GM12865 (cell line): ENCODE results near the gene CCAR1.

Source experiments
- DNase-seq: peaks from one replicate; pipeline ENCODE4 v3.0.0; 2010; ENCODE audit warnings: low read depth
- H3K4me3 ChIP-seq: 2 replicates; pipeline ENCODE4 v1.5.1; 2011; ENCODE audit warnings: mild to moderate bottlenecking, low read depth, low read length, control low read depth
- CTCF ChIP-seq: IDR thresholded peaks from 2 replicates; pipeline ENCODE4 v1.5.1; 2011; ENCODE audit warnings: low read length, control low read depth, low read depth, inconsistent platforms; ENCODE audit not compliant: insufficient read depth; ENCODE audit errors: missing control alignments

The CCAR1 gene

GRCh38 chr10:68781613-68782574 is 60.9 kb downstream of the CCAR1 start:
- DNase-seq = no peak
- H3K4me3 ChIP-seq = no peak overlapping the region
- no peak for TF ChIP-seq CTCF

- no peak for TF ChIP-seq CTCF
- no peak overlapping the region for H3K4me3 ChIP-seq
- no peak for DNase-seq
Observed at GRCh38 chr10:68784476-68784875, 63.4 kb downstream of the CCAR1 start.

- TF ChIP-seq CTCF = no peak
- DNase-seq = no peak
- no peak overlapping the region for H3K4me3 ChIP-seq
Observed at GRCh38 chr10:68787813-68788212, 66.8 kb downstream of the CCAR1 start.

GRCh38 chr10:68790476-68790875 is 69.4 kb downstream of the CCAR1 start:
- no peak for DNase-seq
- no peak overlapping the region for H3K4me3 ChIP-seq
- TF ChIP-seq CTCF = no peak

DNA sequence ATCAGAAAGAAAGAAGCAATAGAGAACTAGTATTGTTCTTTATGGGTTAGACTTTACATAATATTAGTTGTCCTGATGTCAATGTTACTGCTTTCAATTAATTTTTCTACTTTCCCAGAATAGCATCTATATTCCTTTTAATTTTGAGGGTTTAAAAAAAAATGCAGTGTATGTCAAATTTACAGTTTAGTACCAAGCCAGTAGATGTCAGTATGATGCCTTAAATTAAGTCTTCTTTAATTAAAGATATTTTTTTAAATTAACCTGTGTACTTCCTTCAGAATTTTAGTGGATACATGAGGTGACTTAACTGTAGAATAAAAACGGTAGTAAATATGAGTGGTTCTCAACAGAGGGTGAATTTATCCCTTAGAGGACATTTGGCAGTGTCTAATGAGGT is 71.1 kb downstream of the CCAR1 start:
- no peak for TF ChIP-seq CTCF
- no peak for DNase-seq
- no peak overlapping the region for H3K4me3 ChIP-seq

DNA sequence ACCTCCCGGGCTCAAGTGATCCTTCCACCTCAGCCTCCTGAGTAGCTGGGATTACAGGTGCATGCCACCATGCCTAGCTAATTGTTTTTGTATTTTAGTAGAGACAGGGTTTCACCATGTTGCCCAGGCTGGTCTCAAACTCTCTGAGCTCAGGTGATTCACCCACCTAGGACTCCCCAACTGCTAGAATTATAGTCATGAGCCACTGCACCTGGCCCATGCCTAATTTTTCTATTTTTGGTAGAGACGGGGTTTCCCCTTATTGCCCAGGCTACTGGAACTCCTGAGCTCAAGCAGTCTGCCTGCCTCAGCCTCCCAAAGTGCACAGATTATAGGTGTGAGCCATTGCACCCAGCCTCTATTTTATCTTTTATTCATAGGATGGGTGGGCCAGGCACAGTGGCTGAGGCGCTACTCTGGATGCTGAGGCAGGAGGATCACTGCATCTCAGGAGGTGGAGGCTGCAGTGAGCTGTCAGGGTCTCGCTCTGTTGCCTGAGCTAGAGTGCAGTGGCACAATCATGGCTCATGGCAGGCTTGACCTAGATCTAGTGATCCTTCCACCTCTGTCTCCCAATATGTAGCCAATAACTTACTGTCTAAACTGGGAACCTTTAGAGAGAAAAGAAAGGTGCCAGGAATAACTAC is 75.0 kb downstream of the CCAR1 start:
- TF ChIP-seq CTCF = no peak
- no peak for DNase-seq
- H3K4me3 ChIP-seq = no peak overlapping the region
